Smooth muscle cell (in vitro differentiated cells): ENCODE results near the gene PSMA3. TPM values are rescaled to one million over a fixed set of nuclear protein-coding genes. Genes with fewer than 3 reads are reported as not detected.

Experiments used
- DNase-seq: peaks from one replicate; lab custom pipeline; 2025; ENCODE audit not compliant: unreplicated experiment; lab: John Stamatoyannopoulos, UW
- H2AFZ ChIP-seq: fragments of 200-600 bp; sonication (generic); 2 replicates; pipeline ENCODE4 v1.6.0; 2016; ENCODE audit warnings: antibody characterized with exemption, low read depth, mild to moderate bottlenecking
- H3F3A ChIP-seq: fragments of 200-600 bp; sonication (generic); 2 replicates; pipeline ENCODE4 v1.6.0; 2017; ENCODE audit warnings: antibody characterized with exemption, low read depth
- H3K27ac ChIP-seq: fragments of 200-600 bp; sonication (generic); 2 replicates; pipeline ENCODE4 v1.5.1; 2016; ENCODE audit warnings: low read depth, mild to moderate bottlenecking
- H3K27me3 ChIP-seq: fragments of 200-600 bp; sonication (generic); 2 replicates; pipeline ENCODE4 v1.6.1; 2016; ENCODE audit warnings: low read depth, mild to moderate bottlenecking
- H3K36me3 ChIP-seq: fragments of 200-600 bp; sonication (generic); 2 replicates; pipeline ENCODE4 v1.5.1; 2016; ENCODE audit warnings: low read depth
- H3K4me1 ChIP-seq: fragments of 200-600 bp; sonication (generic); 2 replicates; pipeline ENCODE4 v1.5.1; 2016; ENCODE audit warnings: low read depth
- H3K4me2 ChIP-seq: fragments of 200-600 bp; sonication (generic); 2 replicates; pipeline ENCODE4 v1.6.0; 2016; ENCODE audit warnings: mild to moderate bottlenecking
- H3K4me3 ChIP-seq: fragments of 200-600 bp; sonication (generic); 2 replicates; pipeline ENCODE4 v1.5.1; 2016; ENCODE audit warnings: mild to moderate bottlenecking
- H3K79me2 ChIP-seq: fragments of 200-600 bp; sonication (generic); 2 replicates; pipeline ENCODE4 v1.6.0; 2016; ENCODE audit warnings: low read depth, mild to moderate bottlenecking
- H3K9ac ChIP-seq: fragments of 200-600 bp; sonication (generic); 2 replicates; pipeline ENCODE4 v1.6.0; 2016; ENCODE audit warnings: low read depth
- H3K9me3 ChIP-seq: fragments of 200-600 bp; sonication (generic); replicated peaks from 2 replicates; pipeline ENCODE4 v1.5.1; 2016; ENCODE audit warnings: low read depth
- H4K20me1 ChIP-seq: fragments of 200-600 bp; sonication (generic); 2 replicates; pipeline ENCODE4 v1.6.0; 2016; ENCODE audit warnings: low read depth
- CTCF ChIP-seq: fragments of 200-600 bp; sonication (generic); IDR thresholded peaks from 2 replicates; pipeline ENCODE4 v1.5.1; 2017; ENCODE audit warnings: borderline replicate concordance, mild to moderate bottlenecking, antibody characterized with exemption; ENCODE audit not compliant: insufficient read depth, poor library complexity, severe bottlenecking
- WGBS: methylation state at CpG from one replicate; pipeline ENCODE4 v1.1.7; 2016; ENCODE audit warnings: low lambda C conversion rate; 5-methylcytosine and 5-hydroxymethylcytosine counted together
- polyA plus RNA-seq: library from polyadenylated mRNA; unstranded; fragments of >200 nt; fragmentation: Nextera tagmentation; extraction: Ambion mirVana; gene quantifications from 2 replicates; pipeline ENCODE4 v1.2.1, GENCODE V29; 2016
- total RNA-seq: library from RNA; depleted of rRNA; stranded (reverse); fragments of >200 nt; gene quantifications from 2 replicates; pipeline ENCODE4 v1.2.3, GENCODE V29; 2014

Gene PSMA3
- total and polyA plus RNA-seq, 2 experiments from 2014 or later: 133 to 189 TPM

GRCh38 chr14:58288106-58288792 lies 43.6 kb downstream of the PSMA3 start:
- Histone ChIP-seq H3K4me3 (no peak overlapping the region), H3K36me3 (peaks cover 33% of the 10 kb centered on the region), H2AFZ (no peak overlapping the region), H3K4me2 (no peak overlapping the region), H3K79me2 (peaks cover 97% of the 10 kb centered on the region), H3F3A (peaks cover 22% of the 10 kb centered on the region), H3K27me3 (no peaks in the 10 kb centered on the region), H3K9ac (no peak overlapping the region), H3K4me1 (no peaks in the 10 kb centered on the region), H3K9me3 (no peaks in the 10 kb centered on the region), H4K20me1 (peaks cover 42% of the 10 kb centered on the region), H3K27ac (peak overlapping the region; percentile 44)
- WGBS: 79% methylated on average over 3 of the region's 3 CpGs
- DNase-seq: no peak
- no peak for TF ChIP-seq CTCF

DNA sequence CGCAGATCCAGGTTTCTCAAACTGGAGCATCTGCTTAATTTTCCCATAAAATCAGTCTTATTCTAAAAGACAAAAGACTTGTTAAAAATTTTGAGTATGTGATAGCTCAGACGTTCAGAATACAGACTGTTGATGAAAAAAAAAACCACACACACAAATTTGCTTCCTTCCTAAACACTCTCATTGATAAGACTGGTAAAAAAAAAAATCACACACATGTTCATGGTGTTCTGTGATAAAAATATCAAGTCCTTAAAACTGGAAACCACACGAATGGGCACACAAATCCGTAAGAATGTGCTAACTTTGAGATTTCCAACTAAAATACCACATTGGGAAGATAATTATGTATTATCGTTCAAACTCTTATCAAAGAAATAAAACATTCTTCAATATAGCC lies 47.0 kb downstream of the PSMA3 start:
- no peaks in the 10 kb centered on the region for H3K9me3 ChIP-seq
- H3K27ac ChIP-seq: no peak overlapping the region
- 95% methylated on average over 5 of the region's 5 CpGs for WGBS
- H4K20me1 ChIP-seq: peaks cover 76% of the 10 kb centered on the region
- no peak overlapping the region for H3K4me2 ChIP-seq
- H3K9ac ChIP-seq: no peak overlapping the region
- H3F3A ChIP-seq: no peaks in the 10 kb centered on the region
- no peaks in the 10 kb centered on the region for H3K4me1 ChIP-seq
- DNase-seq: no peak
- no peak overlapping the region for H3K4me3 ChIP-seq
- TF ChIP-seq CTCF: no peak
- H2AFZ ChIP-seq: no peak overlapping the region
- H3K27me3 ChIP-seq: no peaks in the 10 kb centered on the region
- H3K36me3 ChIP-seq: peaks cover 35% of the 10 kb centered on the region
- peaks cover 100% of the 10 kb centered on the region for H3K79me2 ChIP-seq

DNA sequence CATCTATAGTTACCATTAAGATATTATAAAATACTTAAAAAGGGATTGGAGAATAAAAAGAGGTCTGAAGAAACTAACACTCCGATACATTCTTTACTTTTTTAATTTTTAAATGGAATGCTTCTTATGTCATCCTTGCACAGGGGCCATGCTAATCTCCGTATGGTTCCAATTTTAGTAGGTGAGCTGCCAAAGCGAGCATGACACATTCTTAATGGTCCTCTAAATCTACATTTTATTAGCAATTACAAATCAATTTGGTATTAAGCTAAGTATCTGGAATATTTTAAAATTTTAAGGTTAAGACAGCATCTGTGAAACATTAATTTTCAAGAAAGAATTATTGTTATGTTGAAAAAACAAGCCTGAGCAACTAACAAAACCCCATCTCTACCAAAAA lies 47.5 kb downstream of the PSMA3 start:
- no peak overlapping the region for H2AFZ ChIP-seq
- no peak for DNase-seq
- TF ChIP-seq CTCF: no peak
- WGBS: 93% methylated on average over 3 of the region's 3 CpGs
- no peaks in the 10 kb centered on the region for H3K27me3 ChIP-seq
- H3K4me2 ChIP-seq: no peak overlapping the region
- H3K9me3 ChIP-seq: no peaks in the 10 kb centered on the region
- H3F3A ChIP-seq: no peaks in the 10 kb centered on the region
- no peak overlapping the region for H3K4me3 ChIP-seq
- H3K36me3 ChIP-seq: peaks cover 30% of the 10 kb centered on the region
- peaks cover 82% of the 10 kb centered on the region for H4K20me1 ChIP-seq
- H3K9ac ChIP-seq: no peak overlapping the region
- H3K27ac ChIP-seq: no peak overlapping the region
- peaks cover 100% of the 10 kb centered on the region for H3K79me2 ChIP-seq
- H3K4me1 ChIP-seq: no peaks in the 10 kb centered on the region

DNA sequence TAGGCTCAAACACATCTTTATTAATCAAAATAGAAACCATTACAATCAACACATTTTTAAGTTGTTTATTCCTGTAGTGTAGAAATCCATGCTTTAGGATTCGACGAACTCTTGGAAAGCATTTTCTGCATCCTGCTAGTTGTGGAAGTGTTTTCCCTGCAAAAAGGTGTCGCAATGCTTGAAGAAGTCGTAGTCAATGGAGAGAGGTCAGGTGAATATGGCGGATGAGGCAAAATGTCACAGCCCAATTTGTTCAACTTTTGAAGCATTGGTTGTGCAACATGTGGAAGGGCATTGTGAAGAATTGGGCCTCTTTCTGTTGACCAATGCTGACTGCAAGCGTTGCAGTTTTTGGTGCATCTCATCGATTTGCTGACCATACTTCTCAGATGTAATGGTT lies 49.6 kb downstream of the PSMA3 start:
- Histone ChIP-seq H3K4me2 (no peak overlapping the region), H3K27ac (no peak overlapping the region), H3F3A (no peaks in the 10 kb centered on the region), H3K9me3 (no peaks in the 10 kb centered on the region), H3K79me2 (peaks cover 85% of the 10 kb centered on the region), H2AFZ (no peak overlapping the region), H4K20me1 (peaks cover 81% of the 10 kb centered on the region), H3K4me1 (no peaks in the 10 kb centered on the region), H3K36me3 (peaks cover 18% of the 10 kb centered on the region), H3K4me3 (no peak overlapping the region), H3K27me3 (no peaks in the 10 kb centered on the region), H3K9ac (no peak overlapping the region)
- 98% methylated on average over 7 of the region's 7 CpGs for WGBS
- no peak for DNase-seq
- no peak for TF ChIP-seq CTCF
